ENCODE results near the gene IER5. TPM values are rescaled to one million over a fixed set of nuclear protein-coding genes. Genes with fewer than 3 reads are reported as not detected.

IER5 gene
- total RNA-seq, 1 donor from 2014 or later: 18.0 TPM

- no peaks in the 10 kb centered on the region for H3K36me3 Mint-ChIP-seq (ENCODE audit: low read depth, unreplicated experiment)
- H3K27me3 Mint-ChIP-seq (ENCODE audit: unreplicated experiment): peaks cover 15% of the 10 kb centered on the region
- no peaks in the 10 kb centered on the region for H3K9me3 Mint-ChIP-seq (ENCODE audit: unreplicated experiment)
- no peak overlapping the region for H3K4me3 Mint-ChIP-seq (ENCODE audit: unreplicated experiment)
- H3K27ac Mint-ChIP-seq (ENCODE audit: unreplicated experiment): no peak overlapping the region
- TF ChIP-seq CTCF (IDR thresholded peaks at IDR 0.05; ENCODE audit: unreplicated experiment): no peak
- H3K4me1 Mint-ChIP-seq (ENCODE audit: unreplicated experiment): peaks cover 26% of the 10 kb centered on the region
- no peak for DNase-seq (ENCODE audit: low spot score)
Measured at GRCh38 chr1:181124291-181124751, 35.8 kb downstream of the IER5 start.

- TF ChIP-seq CTCF (IDR thresholded peaks at IDR 0.05; ENCODE audit: unreplicated experiment): no peak
- H3K9me3 Mint-ChIP-seq (ENCODE audit: unreplicated experiment): no peaks in the 10 kb centered on the region
- no peak for DNase-seq (ENCODE audit: low spot score)
- no peaks in the 10 kb centered on the region for H3K36me3 Mint-ChIP-seq (ENCODE audit: low read depth, unreplicated experiment)
- H3K4me3 Mint-ChIP-seq (ENCODE audit: unreplicated experiment): no peak overlapping the region
- peaks cover 10% of the 10 kb centered on the region for H3K27me3 Mint-ChIP-seq (ENCODE audit: unreplicated experiment)
- peaks cover 22% of the 10 kb centered on the region for H3K4me1 Mint-ChIP-seq (ENCODE audit: unreplicated experiment)
- H3K27ac Mint-ChIP-seq (ENCODE audit: unreplicated experiment): no peak overlapping the region
Measured at GRCh38 chr1:181126289-181126688, 37.8 kb downstream of the IER5 start.

GRCh38 chr1:181126871-181127587 lies 38.5 kb downstream of the IER5 start:
- peaks cover 10% of the 10 kb centered on the region for H3K27me3 Mint-ChIP-seq (ENCODE audit: unreplicated experiment)
- no peak overlapping the region for H3K4me3 Mint-ChIP-seq (ENCODE audit: unreplicated experiment)
- no peak for DNase-seq (ENCODE audit: low spot score)
- peaks cover 22% of the 10 kb centered on the region for H3K4me1 Mint-ChIP-seq (ENCODE audit: unreplicated experiment)
- H3K9me3 Mint-ChIP-seq (ENCODE audit: unreplicated experiment): no peaks in the 10 kb centered on the region
- H3K27ac Mint-ChIP-seq (ENCODE audit: unreplicated experiment): no peak overlapping the region
- TF ChIP-seq CTCF (IDR thresholded peaks at IDR 0.05; ENCODE audit: unreplicated experiment): no peak
- H3K36me3 Mint-ChIP-seq (ENCODE audit: low read depth, unreplicated experiment): no peaks in the 10 kb centered on the region

GRCh38 chr1:181127898-181128453 lies 39.5 kb downstream of the IER5 start:
- no peaks in the 10 kb centered on the region for H3K36me3 Mint-ChIP-seq (ENCODE audit: low read depth, unreplicated experiment)
- H3K27me3 Mint-ChIP-seq (ENCODE audit: unreplicated experiment): peaks cover 14% of the 10 kb centered on the region
- H3K27ac Mint-ChIP-seq (ENCODE audit: unreplicated experiment): no peak overlapping the region
- H3K9me3 Mint-ChIP-seq (ENCODE audit: unreplicated experiment): no peaks in the 10 kb centered on the region
- no peak for TF ChIP-seq CTCF (IDR thresholded peaks at IDR 0.05; ENCODE audit: unreplicated experiment)
- no peak for DNase-seq (ENCODE audit: low spot score)
- H3K4me3 Mint-ChIP-seq (ENCODE audit: unreplicated experiment): no peak overlapping the region
- peaks cover 26% of the 10 kb centered on the region for H3K4me1 Mint-ChIP-seq (ENCODE audit: unreplicated experiment)
